Psoas muscle (tissue), 8 donors: ENCODE measurements around the gene SURF6. TPM values are rescaled to one million over a fixed set of nuclear protein-coding genes. Genes with fewer than 3 reads are reported as not detected.
"Not testable (repeated sequence)": the region's sequence is repeated elsewhere in the genome, so short reads cannot be mapped to it uniquely, and the experiment has no call there.

ENCODE experiments used
- ATAC-seq, 4 donors: fragments of 200-7000 bp; cut with Tn5 transposase; one replicate each; pipeline ENCODE4 v1.9.1; 2020; ENCODE audit warnings: moderate library complexity in 3 of 4, mild to moderate bottlenecking in 2 of 4
- DNase-seq, 2 donors: peaks; one replicate each; pipeline ENCODE4 v3.0.0-alpha.2; 2020
- H3K27ac ChIP-seq: fragments of 200-600 bp; one replicate; pipeline ENCODE4 v1.8.0; 2022
- H3K27me3 ChIP-seq, 3 donors: fragments of 200-600 bp in 1 of 3; one replicate each; pipeline versions ENCODE4 v1.6.1 to v1.8.0; 2013 to 2022; ENCODE audit warnings: low read length in 2 of 3, mild to moderate bottlenecking in 2 of 3, moderate library complexity in 1 of 3; ENCODE audit not compliant: insufficient read depth in 3 of 3
- H3K36me3 ChIP-seq, 2 donors: fragments of 200-600 bp in 1 of 2; one replicate each; pipeline versions ENCODE4 v1.6.1 to v1.8.0; 2013 to 2022; ENCODE audit warnings: low read depth in 1 of 2, mild to moderate bottlenecking in 1 of 2, moderate library complexity in 1 of 2; ENCODE audit not compliant: insufficient read depth in 1 of 2
- H3K4me1 ChIP-seq: fragments of 200-600 bp; one replicate; pipeline ENCODE4 v1.8.0; 2022
- H3K4me3 ChIP-seq: fragments of 200-600 bp; one replicate; pipeline ENCODE4 v1.8.0; 2022; ENCODE audit warnings: mild to moderate bottlenecking
- H3K9me3 ChIP-seq: fragments of 200-600 bp; one replicate; pipeline ENCODE4 v1.8.0; 2022
- WGBS, 3 donors: extraction: QIAGEN DNeasy Blood & Tissue Kit; methylation state at CpG; one replicate each; pipeline versions ENCODE4 v1.1.6 to v1.1.7; 2013; 5-methylcytosine and 5-hydroxymethylcytosine counted together
- intact Hi-C, 2 donors: fragments of 100-400 bp; cut with DNase I; formaldehyde crosslinking; loops; one replicate each; pipeline versions ENCODE4 v1.11.0 to v1.14.2; 2022
- polyA plus RNA-seq, 3 donors: library from polyadenylated mRNA; stranded (reverse); fragments of 200-250 nt; gene quantifications; one replicate each; pipeline ENCODE4 v1.2.3, GENCODE V29; 2013
- total RNA-seq, 4 donors: library from RNA; stranded (reverse); fragmentation: NEBNext Ultra II Directional in 2 of 4; extraction: Animal tissue kit (Norgen Biotek cat#: 25700) in 2 of 4; gene quantifications; one replicate each; pipeline versions ENCODE4 v1.2.1 to v1.2.4, GENCODE V29; 2021 to 2023
- TF ChIP-seq, protein P1 (sequence below): fragments of 200-600 bp; IDR thresholded peaks from one replicate; pipeline ENCODE4 v1.8.0; 2022; ENCODE audit warnings: antibody characterized with exemption
- donor health status: healthy with polysubstance abuse.
- donor health status: DM: no; HTN: no; CAD: no; lungs with moderate emphysema.
- donor health status: Bipolar disorder and iron deficiency.
- donor health status: healthy.
- donor health status: DM: yes; HTN: yes; CAD: no.
- donor health status: DM: no; HTN: no; CAD: no.
- donor health status: DM: no; HTN: no; CAD: no.
- donor health status: DM: yes; HTN: yes; CAD: no.

Gene SURF6
- total and polyA plus RNA-seq, 7 donors, result 11.4 to 43.0 (median 27.3) TPM

DNA sequence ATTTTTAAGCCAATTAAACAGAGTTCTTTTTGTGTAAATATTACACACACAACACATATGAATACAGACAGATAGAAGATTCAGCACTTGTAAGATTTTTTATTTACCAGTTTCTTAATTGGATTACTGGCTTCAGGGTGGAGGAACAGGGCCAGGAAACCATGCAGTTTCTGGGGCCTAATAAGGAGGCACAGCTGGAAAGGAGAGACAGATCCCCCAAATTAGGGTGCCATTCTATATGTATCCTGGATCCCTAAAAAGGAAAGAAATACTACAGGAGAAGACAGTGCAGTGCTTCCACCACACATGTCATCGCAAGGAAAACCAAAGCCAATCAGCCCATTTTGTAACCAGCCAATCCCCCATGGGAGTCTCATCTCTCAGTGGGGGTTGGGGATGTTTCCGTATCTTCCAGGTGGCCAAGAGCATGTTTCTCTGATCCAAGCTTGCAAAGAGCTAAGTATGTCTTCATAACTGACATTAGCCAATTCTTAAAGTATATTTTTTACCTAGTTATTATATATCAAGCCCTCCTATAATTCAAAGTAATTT lies 45.2 kb downstream of the SURF6 start:
- peaks cover 6% of the 10 kb centered on the region for H3K9me3 ChIP-seq
- H3K27me3 ChIP-seq, result peaks cover 0 to 37% (median 4%) of the 10 kb centered on the region in 3 donors
- WGBS, 3 donors, result 84 to 88% (median 87%) methylated on average over 2 of the region's 2 CpGs
- intact Hi-C loops, result no loop called here
- H3K36me3 ChIP-seq, result no peaks in the 10 kb centered on the region
- no peak overlapping the region for H3K4me3 ChIP-seq
- ATAC-seq (no peak), DNase-seq (no peak)
- H3K4me1 ChIP-seq, result no peaks in the 10 kb centered on the region
- TF ChIP-seq, protein P1, sequence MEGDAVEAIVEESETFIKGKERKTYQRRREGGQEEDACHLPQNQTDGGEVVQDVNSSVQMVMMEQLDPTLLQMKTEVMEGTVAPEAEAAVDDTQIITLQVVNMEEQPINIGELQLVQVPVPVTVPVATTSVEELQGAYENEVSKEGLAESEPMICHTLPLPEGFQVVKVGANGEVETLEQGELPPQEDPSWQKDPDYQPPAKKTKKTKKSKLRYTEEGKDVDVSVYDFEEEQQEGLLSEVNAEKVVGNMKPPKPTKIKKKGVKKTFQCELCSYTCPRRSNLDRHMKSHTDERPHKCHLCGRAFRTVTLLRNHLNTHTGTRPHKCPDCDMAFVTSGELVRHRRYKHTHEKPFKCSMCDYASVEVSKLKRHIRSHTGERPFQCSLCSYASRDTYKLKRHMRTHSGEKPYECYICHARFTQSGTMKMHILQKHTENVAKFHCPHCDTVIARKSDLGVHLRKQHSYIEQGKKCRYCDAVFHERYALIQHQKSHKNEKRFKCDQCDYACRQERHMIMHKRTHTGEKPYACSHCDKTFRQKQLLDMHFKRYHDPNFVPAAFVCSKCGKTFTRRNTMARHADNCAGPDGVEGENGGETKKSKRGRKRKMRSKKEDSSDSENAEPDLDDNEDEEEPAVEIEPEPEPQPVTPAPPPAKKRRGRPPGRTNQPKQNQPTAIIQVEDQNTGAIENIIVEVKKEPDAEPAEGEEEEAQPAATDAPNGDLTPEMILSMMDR, result no peak
- H3K27ac ChIP-seq, result no peak overlapping the region

DNA sequence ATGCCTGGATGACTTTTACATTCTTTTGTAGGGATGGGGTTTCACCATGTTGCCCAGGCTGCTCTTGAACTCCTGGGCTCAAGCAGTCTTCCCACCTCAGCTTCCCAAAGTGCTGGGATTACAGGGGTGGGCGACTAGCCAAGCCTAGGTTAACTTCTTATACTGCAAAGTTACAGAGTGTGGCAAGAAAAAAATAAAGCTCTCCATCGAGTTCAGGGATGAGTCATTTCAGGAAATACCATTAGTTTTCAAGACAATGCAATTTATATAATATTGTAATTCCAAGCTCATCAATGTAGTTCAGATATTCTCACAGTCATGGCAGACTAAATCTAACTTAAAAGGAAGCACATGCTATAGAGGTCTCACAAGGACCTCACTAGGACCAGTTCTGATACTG lies 49.5 kb downstream of the SURF6 start:
- DNase-seq (no peak), ATAC-seq (no peak)
- TF ChIP-seq, protein P1, result no peak
- no peaks in the 10 kb centered on the region for H3K36me3 ChIP-seq
- WGBS, 3 donors, result 33 to 40% (median 34%) methylated on average over 2 of the region's 2 CpGs
- no peaks in the 10 kb centered on the region for H3K4me1 ChIP-seq
- H3K27ac ChIP-seq, result no peak overlapping the region
- H3K4me3 ChIP-seq, result no peak overlapping the region
- H3K9me3 ChIP-seq, result peaks cover 6% of the 10 kb centered on the region
- intact Hi-C loops, result no loop called here
- peaks cover 0 to 22% (median 0%) of the 10 kb centered on the region in 3 donors for H3K27me3 ChIP-seq

DNA sequence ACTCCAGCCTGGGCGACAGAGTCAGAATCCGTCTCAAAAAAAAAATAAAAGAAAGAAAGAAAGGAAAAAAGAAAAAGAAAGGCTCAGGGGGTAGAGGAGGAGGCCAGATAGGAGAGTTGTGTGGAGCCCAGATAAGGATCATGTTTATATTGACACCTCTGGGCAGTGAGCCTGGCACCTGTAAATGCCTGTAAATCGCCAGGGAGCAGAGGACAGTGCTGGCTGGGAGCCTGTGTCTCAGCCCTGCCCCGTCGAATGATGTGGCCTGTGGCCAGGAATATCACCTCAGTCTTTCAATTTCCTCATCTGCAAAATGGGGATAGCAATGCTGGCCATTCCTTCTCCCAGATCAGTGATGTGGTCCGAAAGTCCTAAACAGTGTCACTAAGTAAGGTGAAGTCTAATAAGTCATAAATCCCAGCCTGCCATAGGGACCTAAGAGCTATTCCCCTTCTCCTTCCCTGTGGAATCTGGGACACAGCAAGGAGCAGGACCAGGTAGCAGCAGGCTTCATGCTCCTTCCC lies 50.7 kb downstream of the SURF6 start:
- H3K9me3 ChIP-seq, result no peaks in the 10 kb centered on the region
- TF ChIP-seq, protein P1, result no peak
- no peak overlapping the region for H3K27ac ChIP-seq
- H3K4me1 ChIP-seq, result no peaks in the 10 kb centered on the region
- intact Hi-C loops, result no loop called here
- ATAC-seq, result no peak
- peaks cover 0 to 22% (median 0%) of the 10 kb centered on the region in 3 donors for H3K27me3 ChIP-seq
- DNase-seq, result no peak
- H3K36me3 ChIP-seq, result no peaks in the 10 kb centered on the region
- H3K4me3 ChIP-seq, result no peak overlapping the region
- 66 to 83% (median 67%) methylated on average over 6 of the region's 6 CpGs for WGBS, 3 donors

DNA sequence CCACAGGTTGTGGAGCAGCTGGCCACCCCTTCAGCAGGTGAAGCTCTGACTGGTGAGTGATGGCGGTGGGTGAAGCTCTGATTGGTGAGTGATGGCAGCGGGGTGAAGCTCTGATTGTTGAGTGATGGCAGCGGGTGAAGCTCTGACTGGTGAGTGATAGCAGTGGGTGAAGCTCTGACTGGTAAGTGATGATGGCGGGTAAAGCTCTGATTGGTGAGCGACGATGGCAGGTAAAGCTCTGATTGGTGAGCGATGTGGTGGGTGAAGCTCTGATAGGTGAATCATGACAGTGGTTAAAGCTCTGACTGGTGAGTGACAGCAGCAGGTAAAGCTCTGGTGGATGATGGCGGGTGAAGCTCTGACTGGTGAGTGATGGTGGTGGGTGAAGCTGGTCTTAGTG lies 51.6 kb downstream of the SURF6 start:
- H3K27ac ChIP-seq, result no peak overlapping the region
- WGBS, 3 donors, result 91 to 95% (median 93%) methylated on average over 8 of the region's 8 CpGs
- no peaks in the 10 kb centered on the region for H3K9me3 ChIP-seq
- H3K4me3 ChIP-seq, result no peak overlapping the region
- H3K36me3 ChIP-seq, result no peaks in the 10 kb centered on the region
- no peak for DNase-seq
- H3K4me1 ChIP-seq, result no peaks in the 10 kb centered on the region
- TF ChIP-seq, protein P1, result no peak
- ATAC-seq, result no peak
- peaks cover 0 to 26% (median 0%) of the 10 kb centered on the region in 3 donors for H3K27me3 ChIP-seq
- intact Hi-C loops, result no loop called here

GRCh38 chr9:133283255-133284032 lies 52.5 kb downstream of the SURF6 start:
- H3K4me3 ChIP-seq, ATAC-seq, DNase-seq, H3K4me1 ChIP-seq, intact Hi-C loops, H3K9me3 ChIP-seq, H3K27ac ChIP-seq, H3K36me3 ChIP-seq: not testable (repeated sequence)
- 74 to 79% (median 79%) methylated on average over 16 of the region's 16 CpGs for WGBS, 3 donors
- peaks cover 0 to 31% (median 0%) of the 10 kb centered on the region in 3 donors for H3K27me3 ChIP-seq
